ENCODE data around the gene REXO5.
"Not testable (repeated sequence)": the region's sequence is repeated elsewhere in the genome, so short reads cannot be mapped to it uniquely, and the experiment has no call there.

The REXO5 gene, protein sequence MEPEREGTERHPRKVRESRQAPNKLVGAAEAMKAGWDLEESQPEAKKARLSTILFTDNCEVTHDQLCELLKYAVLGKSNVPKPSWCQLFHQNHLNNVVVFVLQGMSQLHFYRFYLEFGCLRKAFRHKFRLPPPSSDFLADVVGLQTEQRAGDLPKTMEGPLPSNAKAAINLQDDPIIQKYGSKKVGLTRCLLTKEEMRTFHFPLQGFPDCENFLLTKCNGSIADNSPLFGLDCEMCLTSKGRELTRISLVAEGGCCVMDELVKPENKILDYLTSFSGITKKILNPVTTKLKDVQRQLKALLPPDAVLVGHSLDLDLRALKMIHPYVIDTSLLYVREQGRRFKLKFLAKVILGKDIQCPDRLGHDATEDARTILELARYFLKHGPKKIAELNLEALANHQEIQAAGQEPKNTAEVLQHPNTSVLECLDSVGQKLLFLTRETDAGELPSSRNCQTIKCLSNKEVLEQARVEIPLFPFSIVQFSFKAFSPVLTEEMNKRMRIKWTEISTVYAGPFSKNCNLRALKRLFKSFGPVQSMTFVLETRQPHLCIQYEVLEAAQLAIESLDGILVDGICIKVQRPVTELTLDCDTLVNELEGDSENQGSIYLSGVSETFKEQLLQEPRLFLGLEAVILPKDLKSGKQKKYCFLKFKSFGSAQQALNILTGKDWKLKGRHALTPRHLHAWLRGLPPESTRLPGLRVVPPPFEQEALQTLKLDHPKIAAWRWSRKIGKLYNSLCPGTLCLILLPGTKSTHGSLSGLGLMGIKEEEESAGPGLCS

DNA sequence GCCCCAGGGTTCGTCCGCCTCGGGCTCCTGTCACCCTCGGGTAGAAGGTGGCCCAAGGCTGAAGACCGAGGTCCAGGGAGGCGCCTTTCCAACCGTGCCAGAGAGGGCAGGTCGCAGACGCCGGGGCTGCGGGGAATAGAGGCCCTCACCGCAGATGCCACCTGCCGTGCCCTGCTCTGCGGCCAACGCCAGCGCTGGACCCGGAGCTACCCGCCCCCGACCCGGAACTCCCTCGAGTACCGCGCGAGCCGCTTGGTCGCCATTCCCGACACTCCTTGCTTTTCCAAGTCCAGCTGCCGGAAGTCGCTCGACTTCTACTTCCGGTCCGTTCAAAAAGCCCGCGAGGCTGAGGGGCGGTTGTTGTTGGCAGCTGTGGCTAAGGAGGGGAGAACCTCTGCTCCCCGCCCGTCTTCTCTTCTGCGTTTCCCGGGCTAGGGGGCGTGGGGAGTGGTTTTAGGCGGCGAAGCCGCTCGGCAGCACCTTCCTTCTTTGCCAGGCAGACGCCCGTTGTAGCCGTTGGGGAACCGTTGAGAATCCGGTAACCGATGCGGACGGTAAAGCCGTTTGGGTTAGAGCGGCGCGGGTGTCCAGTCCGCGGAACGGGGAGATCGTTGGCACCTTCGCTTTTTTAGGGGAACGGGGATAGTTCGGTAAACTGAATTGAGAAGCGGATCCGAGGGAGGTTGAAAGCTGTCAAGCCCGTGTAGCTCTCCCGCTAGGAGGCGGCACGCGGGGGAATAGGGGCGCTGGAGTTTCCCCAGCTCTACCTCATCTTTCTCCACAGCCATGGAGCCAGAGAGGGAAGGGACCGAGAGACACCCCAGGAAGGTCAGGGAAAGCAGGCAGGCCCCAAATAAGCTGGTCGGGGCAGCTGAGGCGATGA lies at the start of gene REXO5, which contains the start of gene ERI2:
REXO5 (plus strand) TSS at position 360 of the 883 bp plus-strand sequence; CDS start at position 787, 427 bp downstream.
ERI2 (minus strand) TSS at position 305 of the 883 bp plus-strand sequence; CDS start at position 263, 42 bp downstream.
- DNase-seq (ENCODE audit: low read depth), result peak; percentile 80

DNA sequence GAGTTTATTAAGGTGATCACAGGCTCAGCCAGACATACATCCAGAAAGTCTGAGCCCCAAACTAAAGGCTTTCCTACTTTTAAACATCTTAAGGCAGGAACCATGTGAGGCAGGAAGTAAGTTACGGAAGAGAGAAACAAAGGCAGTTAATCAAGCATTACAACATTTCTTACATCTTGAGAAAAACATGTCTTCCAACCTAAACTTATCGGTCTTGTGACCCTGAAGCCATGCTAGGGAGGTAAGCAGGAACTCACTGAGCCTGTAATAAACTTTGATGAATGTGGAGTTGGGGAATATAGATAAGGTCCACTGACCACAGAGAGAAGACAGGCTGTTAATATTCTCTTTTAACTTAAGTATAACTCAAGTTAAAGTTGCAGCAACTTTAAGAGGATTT lies 46.0 kb upstream of the REXO5 start:
- DNase-seq (ENCODE audit: low read depth), result no peak

DNA sequence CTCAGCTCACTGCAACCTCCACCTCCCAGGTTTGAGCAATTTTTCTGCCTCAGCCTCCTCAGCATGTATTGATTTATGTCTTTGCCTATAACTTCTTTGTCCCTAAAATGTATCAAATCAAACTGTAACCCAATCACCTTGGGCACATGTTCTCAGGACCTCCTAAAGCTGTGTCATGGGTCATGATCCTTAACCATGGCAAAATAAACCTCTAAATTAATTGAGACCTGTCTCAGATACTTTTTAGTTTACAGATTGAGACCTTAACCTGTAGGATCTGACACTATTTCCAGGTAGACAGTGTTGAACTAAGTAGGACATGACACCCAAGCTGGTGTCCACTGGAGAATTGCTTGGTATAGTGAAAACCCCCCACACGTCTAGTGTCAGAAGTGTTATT lies 45.2 kb upstream of the REXO5 start:
- DNase-seq (ENCODE audit: low read depth), result no peak

DNA sequence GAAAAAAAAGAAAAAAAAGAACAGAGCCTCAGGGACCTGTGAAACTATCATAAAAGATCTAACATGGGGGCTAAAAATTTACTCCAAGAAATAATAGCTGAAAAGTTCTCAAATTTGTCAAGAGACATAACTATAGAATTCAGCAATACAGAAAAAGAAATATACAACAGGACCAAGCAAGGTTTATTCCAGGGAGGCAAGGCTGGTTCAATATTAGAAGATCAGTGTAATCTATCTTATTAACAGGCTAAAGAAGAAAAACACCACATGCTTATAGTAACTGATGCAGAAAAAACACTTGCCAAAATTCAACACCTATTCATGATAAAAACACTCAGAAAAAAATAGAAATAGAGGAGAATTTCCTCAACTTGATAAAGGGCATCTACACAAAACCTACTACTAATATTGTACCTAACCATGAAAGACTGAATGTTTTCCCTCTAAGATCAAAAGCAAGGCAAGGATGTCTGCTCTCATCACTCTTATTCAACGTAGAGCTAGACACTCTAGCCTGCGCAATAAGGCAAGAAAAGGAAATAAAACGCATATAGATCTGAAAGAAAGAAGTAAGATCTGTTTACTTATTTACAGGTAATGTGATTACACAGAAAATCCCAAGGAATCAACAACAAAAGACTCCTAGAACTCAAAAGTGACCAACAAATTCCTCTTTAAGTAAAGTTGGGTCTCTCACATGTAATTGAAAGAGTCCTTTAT lies 43.8 kb upstream of the REXO5 start:
- DNase-seq (ENCODE audit: low read depth), result no peak

DNA sequence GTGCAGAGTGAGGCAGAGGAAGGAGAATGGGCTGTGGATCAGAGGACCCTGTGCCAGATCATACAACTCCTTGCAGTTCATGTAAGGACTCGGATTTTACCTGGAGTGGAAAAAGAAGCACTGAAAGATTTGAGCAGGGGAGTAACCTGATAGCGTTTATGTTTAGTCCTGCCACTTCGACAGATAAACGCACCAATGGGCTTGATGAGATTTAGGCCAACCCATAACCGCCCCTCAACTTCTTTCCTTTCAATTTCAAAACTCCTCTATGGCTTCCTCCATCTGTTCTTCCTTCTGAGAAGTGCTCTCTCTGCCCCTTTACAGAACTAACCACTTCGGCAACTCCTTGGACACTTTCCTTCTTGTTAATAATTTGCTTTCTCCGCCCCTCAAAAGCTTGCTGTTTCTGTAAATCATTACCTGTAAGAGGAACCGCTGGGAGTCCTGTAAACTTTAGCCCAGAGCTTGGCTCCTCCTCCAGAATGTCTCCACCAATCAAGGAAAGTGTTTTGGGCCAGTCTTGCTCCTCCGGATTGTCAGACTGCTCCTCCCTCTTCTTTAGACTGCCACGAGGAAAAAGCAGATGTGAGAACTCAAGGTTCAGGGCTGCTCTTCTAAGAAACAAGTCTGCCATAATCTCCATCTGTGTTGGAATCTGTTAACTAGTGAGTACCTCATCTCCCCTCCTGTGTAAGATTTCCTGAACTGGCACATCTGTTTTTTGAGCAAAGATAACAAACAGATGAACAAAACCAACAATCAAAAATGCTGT lies 42.7 kb upstream of the REXO5 start, which contains the start of gene ACSM3:
ACSM3 (plus strand) TSS at position 554 of the 772 bp plus-strand sequence. CDS start 6,021 bp downstream, outside the sequence.
- DNase-seq (ENCODE audit: low read depth), result peak; percentile 42

DNA sequence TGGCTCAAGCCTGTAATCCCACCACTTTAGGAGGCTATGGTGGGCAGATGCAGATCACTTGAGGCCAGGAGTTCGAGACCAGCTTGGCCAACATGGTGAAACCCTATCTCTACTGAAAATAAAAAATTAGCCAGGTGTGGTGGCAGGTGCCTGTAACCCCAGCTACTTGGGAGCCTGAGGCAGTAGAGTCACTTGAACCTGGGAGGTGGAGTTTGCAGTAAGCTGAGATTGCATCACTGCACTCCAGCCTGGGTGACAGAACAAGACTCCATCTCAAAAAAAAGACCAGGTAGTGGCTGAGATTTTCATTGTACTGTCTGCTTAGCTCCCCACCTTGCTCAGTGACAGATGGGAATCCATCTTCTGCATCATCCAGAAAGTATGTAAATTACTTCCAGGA lies 41.9 kb upstream of the REXO5 start:
- not testable (repeated sequence) for DNase-seq (ENCODE audit: low read depth)

DNA sequence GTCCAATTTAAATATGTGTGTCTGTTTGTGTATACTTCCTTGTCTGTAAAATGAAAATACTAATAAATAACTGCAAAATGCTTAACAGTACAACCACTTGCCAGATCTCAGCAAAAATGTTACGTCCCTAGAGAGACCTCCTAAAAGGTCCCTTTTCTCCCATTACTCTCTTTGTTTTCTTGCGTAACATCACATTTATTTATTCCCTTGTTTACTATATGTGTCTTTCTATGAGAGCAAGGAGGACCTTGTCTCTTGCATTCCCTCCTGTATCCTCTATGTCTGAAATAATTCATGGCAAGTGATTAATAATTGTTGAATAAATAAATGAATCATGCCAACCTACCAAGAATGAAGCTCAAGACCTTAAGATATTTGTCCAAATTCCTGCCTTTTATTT lies 40.6 kb upstream of the REXO5 start:
- no peak for DNase-seq (ENCODE audit: low read depth)

DNA sequence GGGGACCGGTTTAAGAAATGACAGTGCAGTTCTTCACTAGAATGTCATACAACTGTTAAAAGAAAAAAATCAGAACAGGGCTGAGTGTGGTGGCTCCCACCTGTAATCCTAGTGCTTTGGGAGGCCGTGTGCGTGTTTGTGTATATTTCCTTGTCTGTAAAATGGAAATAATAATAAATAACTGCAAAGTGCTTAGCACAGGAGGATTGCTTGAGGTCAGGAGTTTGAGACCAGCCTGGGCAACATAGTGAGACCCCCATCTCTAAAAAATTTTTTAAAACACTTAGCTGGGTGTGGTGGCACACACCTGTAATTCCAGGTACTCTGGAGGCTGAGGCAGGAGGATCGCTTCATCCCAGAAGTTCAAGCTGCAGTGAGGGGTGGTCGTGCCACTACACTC lies 40.0 kb upstream of the REXO5 start:
- no peak for DNase-seq (ENCODE audit: low read depth)

DNA sequence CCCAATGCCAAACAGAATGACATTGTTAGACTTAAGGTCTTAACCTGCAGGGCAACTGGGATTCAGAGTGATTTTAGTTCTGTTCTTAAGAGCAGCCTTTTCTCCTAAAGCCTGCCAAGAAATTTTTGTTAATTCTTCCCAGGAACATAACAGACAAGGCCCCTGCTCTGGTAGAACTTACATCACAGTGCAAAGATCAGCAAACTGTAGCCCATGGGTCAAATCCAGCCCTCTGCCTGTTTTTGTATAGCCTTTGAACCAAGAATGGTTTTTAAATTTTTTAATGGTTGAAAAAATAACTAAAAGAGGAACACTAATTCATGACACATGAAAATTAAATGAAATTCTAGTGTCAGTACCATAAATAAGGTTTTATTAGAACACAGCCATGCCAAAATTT lies 38.8 kb upstream of the REXO5 start:
- DNase-seq (ENCODE audit: low read depth), result no peak

DNA sequence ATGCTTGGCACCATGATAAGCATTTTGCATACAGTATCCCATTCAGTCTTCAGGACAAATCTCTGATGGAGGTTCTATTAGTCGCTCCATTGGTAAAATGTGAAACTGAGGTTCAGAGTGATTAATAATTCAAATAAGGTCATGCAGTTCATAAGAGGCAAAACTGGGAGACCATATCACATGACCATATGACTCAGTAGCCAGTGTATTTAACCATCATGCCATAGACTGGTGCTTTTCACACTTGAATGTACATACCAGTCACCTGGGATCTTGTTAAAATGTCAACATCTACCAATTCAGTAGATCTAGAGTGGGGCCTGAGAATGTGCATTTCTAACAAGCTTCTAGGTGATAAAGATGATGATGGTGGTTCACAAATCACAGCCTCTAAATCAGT lies 38.2 kb upstream of the REXO5 start:
- no peak for DNase-seq (ENCODE audit: low read depth)

DNA sequence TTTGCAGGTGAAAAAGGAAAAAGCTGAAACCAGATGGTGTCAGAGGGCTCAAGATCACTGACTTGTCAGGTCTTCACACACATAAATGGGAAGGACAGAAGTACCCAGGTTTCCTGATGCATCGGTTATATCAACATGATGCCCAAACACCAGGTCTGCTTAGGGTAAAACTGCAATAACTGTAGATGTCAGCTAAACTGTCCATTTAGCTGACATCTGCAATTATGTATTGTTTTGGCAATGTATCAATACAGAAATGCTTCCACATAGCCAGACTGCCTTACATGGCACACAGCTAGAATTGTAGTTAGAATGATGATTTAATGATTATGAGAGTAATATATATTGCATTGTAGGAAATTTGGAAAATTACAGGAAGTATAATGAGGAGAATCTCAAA lies 37.5 kb upstream of the REXO5 start:
- no peak for DNase-seq (ENCODE audit: low read depth)

DNA sequence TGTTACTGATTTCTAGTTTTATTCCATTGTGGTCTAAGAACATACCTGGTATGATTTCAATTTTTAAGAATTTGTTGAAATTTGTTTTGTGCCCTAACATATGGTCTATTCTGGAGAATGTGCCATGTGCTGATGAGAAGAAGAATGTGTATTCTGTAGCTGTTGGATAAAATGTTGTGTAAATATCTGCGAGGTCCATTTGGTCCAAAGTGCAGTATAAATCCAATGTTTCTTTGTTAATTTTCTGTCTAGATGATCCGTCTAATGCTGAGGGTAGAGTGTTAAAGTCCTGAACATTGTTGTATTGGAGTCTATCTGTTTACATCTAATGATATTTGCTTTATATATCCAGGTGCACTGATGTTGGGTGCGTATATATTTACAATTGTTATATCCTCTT lies 32.6 kb upstream of the REXO5 start:
- no peak for DNase-seq (ENCODE audit: low read depth)

DNA sequence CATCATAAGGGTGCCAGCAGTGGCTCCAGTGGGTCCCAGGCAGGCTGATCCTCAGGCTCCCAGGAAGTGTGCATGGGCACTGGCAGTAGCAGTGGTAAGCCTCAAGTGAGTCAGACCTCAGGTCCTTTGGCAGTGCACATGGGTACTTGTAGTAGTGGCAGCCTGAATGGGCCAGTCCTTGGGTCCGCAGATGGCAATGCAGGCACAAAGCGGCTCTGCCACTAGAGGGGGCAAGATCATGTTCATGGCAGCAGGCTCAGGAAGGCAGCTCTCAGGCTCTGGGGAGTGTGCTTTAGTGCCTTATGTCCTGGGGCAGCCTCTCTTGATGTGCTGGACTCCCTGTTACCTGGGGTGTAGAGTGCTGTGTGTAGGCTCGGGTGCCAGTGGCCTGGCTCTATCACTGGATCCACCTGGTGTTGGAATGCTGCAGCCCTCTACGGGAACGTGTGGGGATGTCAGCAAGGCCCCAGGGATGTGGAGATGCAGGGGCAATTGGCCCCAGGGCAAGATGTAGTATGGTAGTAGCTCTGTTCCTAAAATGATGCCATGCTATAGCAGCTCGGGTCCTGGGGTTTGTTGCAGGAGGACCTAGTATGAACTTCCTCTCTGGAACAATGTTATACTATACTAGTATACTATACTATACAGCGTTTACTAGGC lies 31.5 kb upstream of the REXO5 start:
- peak; percentile 7 for DNase-seq (ENCODE audit: low read depth)

DNA sequence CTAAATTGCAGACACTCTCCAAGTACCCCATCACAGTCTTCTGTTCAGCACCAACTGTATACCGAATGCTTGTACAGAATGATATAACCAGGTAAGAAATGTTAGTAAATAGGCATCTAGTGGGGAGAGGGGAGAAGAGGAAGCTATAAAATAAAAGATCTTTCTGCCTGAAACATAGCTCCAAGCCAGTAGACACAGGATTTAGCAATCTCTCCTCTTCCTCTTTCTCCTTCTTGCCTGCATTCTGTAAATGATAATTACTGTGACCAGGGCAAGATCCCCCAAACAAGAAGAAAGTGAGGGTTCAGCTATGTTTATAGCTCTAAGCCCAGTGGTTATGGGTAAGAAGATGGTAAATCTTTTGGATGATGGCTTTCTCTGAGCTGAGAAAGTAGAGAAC lies 24.6 kb upstream of the REXO5 start:
- no peak for DNase-seq (ENCODE audit: low read depth)

DNA sequence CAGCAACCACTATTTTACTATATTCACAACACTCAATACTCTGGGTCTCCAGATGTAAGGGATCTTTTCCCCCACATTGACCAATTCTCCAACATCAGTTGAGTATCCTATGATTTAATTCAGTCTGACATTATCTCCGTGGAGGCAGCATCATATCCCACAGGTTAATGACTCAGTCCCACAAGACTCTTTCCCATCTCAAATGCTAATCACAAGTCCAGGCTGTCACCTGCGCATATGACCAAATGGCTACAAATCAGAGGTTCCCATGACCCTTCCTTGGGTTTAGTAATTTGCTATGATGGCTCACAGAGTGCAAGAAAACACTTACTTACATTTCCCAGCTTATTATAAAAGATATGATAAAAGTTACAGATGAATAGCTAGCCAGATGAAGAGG lies 23.9 kb upstream of the REXO5 start:
- no peak for DNase-seq (ENCODE audit: low read depth)

DNA sequence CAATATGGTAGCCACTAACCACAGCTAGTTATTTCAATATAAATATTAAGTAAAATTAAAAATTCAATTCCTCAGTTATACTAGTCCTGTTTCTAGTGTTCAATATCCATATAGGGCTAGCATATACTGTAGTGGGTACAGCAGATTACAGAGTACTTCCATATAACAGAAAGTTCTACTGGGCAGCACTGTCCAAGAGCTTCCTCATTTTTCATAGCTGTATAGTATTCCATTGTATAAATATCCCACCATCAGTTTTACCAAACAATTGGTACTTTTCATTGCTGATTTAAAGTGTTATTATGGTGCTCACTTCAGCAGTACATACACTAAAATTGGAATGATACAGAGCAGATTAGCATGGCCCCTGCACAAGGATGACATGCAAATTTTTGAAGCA lies 22.1 kb upstream of the REXO5 start:
- DNase-seq (ENCODE audit: low read depth), result no peak

DNA sequence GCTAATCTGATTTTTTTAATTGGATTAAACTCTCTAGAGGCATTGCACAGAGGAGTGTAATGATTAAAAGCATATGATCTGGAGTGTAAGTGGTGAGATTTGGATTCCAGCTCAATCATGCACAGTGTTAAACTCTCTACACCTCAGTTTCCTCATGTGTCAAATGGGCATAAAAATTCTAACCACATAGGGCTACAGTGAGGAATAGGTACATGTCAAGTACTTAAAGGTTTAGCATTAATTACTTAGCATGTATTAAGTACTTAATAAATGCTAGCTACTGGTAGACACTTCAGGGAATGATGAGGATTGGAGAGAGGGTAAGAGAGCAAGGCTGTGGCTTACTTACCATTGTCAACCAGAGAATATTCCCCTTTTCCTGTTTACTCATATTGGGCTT lies 17.2 kb upstream of the REXO5 start:
- no peak for DNase-seq (ENCODE audit: low read depth)

DNA sequence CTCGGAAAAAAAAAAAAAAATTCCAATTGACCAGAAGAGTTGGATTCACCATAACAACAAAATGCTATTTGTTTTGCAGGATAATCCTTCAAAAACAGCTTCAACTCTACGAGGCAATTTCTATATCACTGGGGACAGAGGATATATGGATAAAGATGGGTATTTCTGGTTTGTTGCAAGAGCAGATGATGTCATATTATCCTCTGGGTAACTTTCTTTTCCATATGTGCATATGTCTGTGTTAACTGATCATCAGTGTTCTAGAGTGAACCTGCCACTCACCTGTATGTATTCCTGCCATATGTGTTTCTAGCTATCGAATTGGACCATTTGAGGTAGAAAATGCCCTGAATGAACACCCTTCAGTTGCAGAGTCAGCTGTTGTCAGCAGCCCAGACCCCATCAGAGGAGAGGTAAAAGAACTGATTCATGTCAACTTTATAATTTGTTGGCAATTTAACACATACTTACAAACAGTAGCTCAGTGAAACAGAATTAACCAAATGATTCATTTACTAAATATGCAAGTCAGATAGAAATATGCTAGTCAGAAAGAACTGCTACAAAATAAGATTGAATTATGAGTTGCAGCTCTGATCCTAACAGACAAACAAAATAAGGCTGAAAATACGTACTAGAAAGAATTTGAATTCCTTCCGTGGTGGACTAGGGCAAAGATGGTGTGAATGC lies 14.3 kb upstream of the REXO5 start:
- no peak for DNase-seq (ENCODE audit: low read depth)

DNA sequence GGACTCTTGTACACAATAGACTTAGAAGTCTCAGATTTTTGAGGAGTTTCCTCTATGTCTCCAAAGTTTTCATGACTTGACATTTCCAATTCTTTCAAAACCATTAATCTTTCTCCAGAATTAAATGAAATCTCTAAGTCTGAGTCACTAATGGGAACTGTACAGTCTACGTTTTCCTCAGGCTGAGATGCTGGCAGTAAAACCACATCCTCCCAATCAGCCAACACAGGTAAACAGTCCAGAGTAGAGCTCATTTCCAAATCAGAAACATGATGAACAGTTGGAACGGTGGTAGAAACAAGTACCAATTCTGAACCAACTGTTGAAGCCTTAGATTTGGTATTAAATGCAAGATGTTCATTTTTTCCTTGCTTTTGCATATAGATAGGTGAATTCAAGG lies 8.0 kb upstream of the REXO5 start:
- DNase-seq (ENCODE audit: low read depth), result no peak

DNA sequence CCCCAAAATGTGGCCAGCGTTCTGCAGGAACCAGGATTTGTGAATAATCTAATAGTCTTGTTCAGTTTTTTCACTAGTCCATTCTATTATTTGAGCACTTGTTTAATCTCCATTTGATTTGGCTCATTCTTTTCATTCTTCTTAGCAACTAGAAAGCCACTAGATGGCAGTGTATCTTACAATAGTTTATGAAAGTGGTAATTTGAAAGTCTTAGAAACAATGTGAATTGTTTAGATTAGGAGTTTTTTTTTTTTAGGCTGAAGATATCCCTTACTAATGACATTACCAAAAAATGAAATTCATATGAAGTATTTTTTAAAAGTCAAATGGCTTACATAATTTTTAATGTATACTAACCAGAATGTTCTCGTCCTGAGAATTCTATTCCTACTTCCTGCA lies 6.7 kb upstream of the REXO5 start:
- DNase-seq (ENCODE audit: low read depth), result no peak
